HL-60 (cell line): Measurements from ENCODE around the gene ACTN1.

Experiments used
- CTCF ChIP-seq: IDR thresholded peaks from one replicate; pipeline ENCODE4 v1.5.1; 2011; ENCODE audit warnings: low read length, control low read depth, inconsistent platforms; ENCODE audit not compliant: insufficient read depth
- GABPA ChIP-seq: IDR thresholded peaks from 2 replicates; pipeline ENCODE4 v1.6.1; 2012; ENCODE audit warnings: low read depth
- POLR2AphosphoS5 ChIP-seq: IDR thresholded peaks from 2 replicates; pipeline ENCODE4 v1.6.1; 2012; ENCODE audit warnings: low read depth
- REST ChIP-seq: IDR thresholded peaks from 2 replicates; pipeline ENCODE4 v1.6.1; 2012; ENCODE audit warnings: low read depth; ENCODE audit not compliant: insufficient replicate concordance
- SPI1 ChIP-seq: IDR thresholded peaks from 2 replicates; pipeline ENCODE4 v1.6.1; 2012; ENCODE audit warnings: low read depth, mild to moderate bottlenecking, borderline replicate concordance

- TF ChIP-seq REST: no peak
- no peak for TF ChIP-seq CTCF
- TF ChIP-seq POLR2AphosphoS5: no peak
- TF ChIP-seq SPI1: no peak
- TF ChIP-seq GABPA: no peak
Measured at GRCh38 chr14:68987653-68988036, 8.5 kb upstream of the ACTN1 start.
